Ishikawa (cell line): Measurements from ENCODE around the gene RB1.

Experiments used
- CEBPB ChIP-seq: IDR thresholded peaks from 2 replicates; pipeline ENCODE4 v1.6.1; 2012
- CREB1 ChIP-seq: IDR thresholded peaks from 2 replicates; pipeline ENCODE4 v1.6.1; 2012; ENCODE audit warnings: low read depth
- EP300 ChIP-seq: IDR thresholded peaks from 2 replicates; pipeline ENCODE4 v1.6.1; 2012; ENCODE audit warnings: borderline replicate concordance
- FOXM1 ChIP-seq: IDR thresholded peaks from 2 replicates; pipeline ENCODE4 v1.6.1; 2012; ENCODE audit warnings: low read depth, borderline replicate concordance
- NFIC ChIP-seq: IDR thresholded peaks from 2 replicates; pipeline ENCODE4 v1.6.1; 2012
- RAD21 ChIP-seq: IDR thresholded peaks from 2 replicates; pipeline ENCODE4 v1.6.1; 2012; ENCODE audit warnings: low read depth
- TAF1 ChIP-seq: IDR thresholded peaks from 2 replicates; pipeline ENCODE4 v1.6.1; 2012; ENCODE audit warnings: low read depth, mild to moderate bottlenecking
- TCF12 ChIP-seq: IDR thresholded peaks from 2 replicates; pipeline ENCODE4 v1.6.1; 2012; ENCODE audit warnings: low read depth
- TEAD4 ChIP-seq: IDR thresholded peaks from 2 replicates; pipeline ENCODE4 v1.6.1; 2012
- YY1 ChIP-seq: IDR thresholded peaks from 2 replicates; pipeline ENCODE4 v1.6.1; 2012; ENCODE audit warnings: low read depth
- ZBTB7A ChIP-seq: IDR thresholded peaks from 2 replicates; pipeline ENCODE4 v1.6.1; 2012; ENCODE audit warnings: low read depth
- TF ChIP-seq, protein P1 (sequence below): IDR thresholded peaks from 2 replicates; pipeline ENCODE4 v1.6.1; 2012
- TF ChIP-seq, protein P2 (sequence below): IDR thresholded peaks from 2 replicates; pipeline ENCODE4 v1.6.1; 2012

Gene RB1

DNA sequence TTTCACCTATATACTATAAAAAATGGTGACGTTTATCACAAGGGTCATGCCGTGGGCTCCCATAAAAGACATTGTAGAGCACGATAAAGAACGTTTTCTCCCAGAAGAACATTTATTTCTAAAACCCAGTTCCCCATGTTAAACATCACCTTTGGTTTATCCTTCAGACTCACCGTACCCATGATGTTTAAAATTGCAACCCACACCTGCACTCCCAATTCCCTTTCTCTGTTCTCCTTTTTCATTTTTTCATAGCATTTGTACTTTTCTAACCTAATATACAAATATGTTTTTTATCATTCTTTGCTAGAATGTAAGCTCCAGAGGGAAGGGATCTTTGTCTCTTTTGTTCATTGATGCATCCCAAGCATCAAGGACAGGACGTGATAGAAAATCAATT lies 227.3 kb downstream of the RB1 start:
- TF ChIP-seq TCF12: no peak
- TF ChIP-seq, protein P1, sequence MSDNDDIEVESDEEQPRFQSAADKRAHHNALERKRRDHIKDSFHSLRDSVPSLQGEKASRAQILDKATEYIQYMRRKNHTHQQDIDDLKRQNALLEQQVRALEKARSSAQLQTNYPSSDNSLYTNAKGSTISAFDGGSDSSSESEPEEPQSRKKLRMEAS: no peak
- no peak for TF ChIP-seq FOXM1
- TF ChIP-seq, protein P2, sequence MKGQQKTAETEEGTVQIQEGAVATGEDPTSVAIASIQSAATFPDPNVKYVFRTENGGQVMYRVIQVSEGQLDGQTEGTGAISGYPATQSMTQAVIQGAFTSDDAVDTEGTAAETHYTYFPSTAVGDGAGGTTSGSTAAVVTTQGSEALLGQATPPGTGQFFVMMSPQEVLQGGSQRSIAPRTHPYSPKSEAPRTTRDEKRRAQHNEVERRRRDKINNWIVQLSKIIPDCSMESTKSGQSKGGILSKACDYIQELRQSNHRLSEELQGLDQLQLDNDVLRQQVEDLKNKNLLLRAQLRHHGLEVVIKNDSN: no peak
- no peak for TF ChIP-seq ZBTB7A
- no peak for TF ChIP-seq NFIC
- no peak for TF ChIP-seq TAF1
- no peak for TF ChIP-seq CEBPB
- no peak for TF ChIP-seq CREB1
- no peak for TF ChIP-seq RAD21
- no peak for TF ChIP-seq EP300
- no peak for TF ChIP-seq YY1
- no peak for TF ChIP-seq TEAD4
